Measurements from ENCODE around the gene OR1K1.
"Not testable (repeated sequence)": the region's sequence is repeated elsewhere in the genome, so short reads cannot be mapped to it uniquely, and the experiment has no call there.

Gene OR1K1, protein sequence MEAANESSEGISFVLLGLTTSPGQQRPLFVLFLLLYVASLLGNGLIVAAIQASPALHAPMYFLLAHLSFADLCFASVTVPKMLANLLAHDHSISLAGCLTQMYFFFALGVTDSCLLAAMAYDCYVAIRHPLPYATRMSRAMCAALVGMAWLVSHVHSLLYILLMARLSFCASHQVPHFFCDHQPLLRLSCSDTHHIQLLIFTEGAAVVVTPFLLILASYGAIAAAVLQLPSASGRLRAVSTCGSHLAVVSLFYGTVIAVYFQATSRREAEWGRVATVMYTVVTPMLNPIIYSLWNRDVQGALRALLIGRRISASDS

DNA sequence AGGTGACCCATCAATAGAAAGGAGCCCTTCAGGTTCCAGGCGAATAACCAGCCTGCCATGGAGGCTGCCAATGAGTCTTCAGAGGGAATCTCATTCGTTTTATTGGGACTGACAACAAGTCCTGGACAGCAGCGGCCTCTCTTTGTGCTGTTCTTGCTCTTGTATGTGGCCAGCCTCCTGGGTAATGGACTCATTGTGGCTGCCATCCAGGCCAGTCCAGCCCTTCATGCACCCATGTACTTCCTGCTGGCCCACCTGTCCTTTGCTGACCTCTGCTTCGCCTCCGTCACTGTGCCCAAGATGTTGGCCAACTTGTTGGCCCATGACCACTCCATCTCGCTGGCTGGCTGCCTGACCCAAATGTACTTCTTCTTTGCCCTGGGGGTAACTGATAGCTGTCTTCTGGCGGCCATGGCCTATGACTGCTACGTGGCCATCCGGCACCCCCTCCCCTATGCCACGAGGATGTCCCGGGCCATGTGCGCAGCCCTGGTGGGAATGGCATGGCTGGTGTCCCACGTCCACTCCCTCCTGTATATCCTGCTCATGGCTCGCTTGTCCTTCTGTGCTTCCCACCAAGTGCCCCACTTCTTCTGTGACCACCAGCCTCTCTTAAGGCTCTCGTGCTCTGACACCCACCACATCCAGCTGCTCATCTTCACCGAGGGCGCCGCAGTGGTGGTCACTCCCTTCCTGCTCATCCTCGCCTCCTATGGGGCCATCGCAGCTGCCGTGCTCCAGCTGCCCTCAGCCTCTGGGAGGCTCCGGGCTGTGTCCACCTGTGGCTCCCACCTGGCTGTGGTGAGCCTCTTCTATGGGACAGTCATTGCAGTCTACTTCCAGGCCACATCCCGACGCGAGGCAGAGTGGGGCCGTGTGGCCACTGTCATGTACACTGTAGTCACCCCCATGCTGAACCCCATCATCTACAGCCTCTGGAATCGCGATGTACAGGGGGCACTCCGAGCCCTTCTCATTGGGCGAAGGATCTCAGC lies at the start of gene OR1K1:
Gene OR1K1 (plus strand): TSS at position 58 of the 995 bp plus-strand sequence. CDS start 0 bp downstream, at position 58.
- DNase-seq (ENCODE audit: low read depth): no peak

DNA sequence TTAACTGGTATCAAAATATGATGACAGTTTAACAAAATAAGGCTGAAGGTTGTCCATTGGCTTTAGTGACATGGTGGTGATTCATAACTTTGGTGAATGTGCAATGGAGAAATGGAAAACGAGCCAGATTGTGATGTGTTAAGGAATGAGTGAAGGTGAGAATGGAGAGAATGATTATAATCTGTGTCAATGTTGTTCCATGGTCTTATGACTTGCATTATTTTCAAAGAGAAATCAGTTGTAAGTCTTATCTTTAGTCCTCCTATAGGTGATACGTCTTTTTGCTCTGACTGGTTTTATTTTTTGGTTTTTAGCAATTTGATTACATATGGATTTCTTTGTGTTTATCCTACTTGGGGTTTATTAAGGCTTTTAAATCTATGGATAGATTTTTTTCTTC lies 45.1 kb upstream of the OR1K1 start:
- no peak for DNase-seq (ENCODE audit: low read depth)

DNA sequence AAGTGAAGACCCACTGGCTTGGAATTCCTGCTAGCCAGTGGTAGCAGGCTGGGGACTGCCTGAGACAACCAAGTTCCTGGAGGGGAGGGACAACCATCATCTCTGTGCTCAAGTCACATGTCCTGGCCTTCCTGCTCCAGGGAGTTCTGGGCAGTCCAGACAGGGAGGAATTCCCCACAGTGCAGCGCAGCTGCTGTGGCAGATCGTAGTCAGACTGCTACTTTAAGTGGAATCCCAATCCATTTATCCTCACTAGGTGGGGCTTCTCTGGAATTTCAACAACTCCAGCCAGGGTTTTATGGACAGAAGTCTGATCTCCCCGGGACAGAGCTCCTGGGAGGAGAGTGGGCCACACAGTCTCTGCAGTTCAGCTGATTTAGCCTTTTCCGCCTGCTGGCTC lies 32.1 kb upstream of the OR1K1 start:
- no peak for DNase-seq (ENCODE audit: low read depth)

DNA sequence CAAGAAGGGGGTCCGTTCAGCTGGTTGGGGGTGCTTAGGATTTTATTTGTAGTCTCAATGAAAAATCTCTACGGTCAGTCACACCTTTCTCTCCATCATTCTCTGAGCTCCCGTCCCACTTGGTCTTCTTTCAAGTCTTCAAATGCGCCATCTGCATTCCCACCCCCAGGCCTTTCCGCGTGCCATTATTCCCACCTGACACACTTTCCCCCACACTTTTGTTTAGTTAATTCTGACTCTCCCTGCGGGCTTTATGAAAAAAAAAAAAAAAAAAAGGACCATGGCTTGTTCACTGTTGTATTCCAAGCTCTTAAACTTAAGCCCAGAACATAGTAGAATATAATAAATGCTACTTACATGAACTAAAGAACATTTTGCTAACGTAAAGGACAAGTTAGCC lies 22.9 kb upstream of the OR1K1 start:
- no peak for DNase-seq (ENCODE audit: low read depth)

DNA sequence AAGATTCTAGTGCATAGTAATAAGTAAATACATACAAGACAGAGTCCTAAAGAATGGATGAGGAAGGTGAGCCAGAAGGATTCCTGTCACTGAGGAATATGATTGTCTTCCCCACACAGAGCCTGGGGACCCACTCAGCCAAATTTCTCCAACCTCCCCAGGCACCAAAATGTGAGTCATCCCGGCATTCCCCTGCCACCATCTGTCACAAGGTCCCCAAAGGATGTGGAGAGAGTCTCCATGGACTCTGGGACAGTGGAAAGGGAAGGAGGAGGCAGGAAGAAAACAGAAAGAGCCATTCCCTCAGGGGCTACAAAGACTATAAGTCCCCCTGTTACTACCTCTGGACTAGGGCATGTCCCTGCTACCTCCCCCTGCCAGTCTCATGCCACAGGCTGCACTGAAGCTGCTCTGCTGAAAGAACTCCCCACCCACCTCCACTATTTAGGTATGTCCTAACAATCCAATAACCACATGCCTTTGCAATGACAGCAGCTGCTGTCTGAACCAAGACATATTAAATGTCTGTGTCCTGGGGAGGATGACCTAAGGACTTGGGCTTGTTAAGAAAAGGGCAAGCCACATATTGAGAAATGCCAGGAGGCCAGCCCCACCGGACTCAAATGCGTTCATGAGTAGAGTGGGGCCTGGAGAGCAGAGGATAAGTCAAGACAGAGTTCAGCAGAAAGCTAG lies 21.8 kb upstream of the OR1K1 start:
- DNase-seq (ENCODE audit: low read depth): no peak

DNA sequence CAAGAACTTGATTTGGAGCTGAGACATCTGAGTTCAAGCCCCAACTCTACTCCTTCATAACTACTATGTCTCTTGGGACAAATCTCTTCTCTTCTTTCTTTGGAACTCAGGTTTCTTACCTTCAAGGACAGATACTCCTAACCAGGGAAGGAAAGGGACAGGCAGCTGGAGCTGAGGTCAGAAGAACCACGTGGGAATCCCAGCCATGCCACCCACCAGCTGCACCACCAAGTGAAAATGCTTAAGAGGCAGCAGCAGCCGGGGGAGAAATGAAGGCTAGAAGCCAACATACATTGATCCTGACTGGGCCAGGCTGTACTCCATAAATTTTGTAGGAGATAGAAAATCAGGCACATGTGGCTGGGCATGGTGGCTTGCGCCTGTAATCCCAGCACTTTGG lies 20.7 kb upstream of the OR1K1 start:
- DNase-seq (ENCODE audit: low read depth): no peak

DNA sequence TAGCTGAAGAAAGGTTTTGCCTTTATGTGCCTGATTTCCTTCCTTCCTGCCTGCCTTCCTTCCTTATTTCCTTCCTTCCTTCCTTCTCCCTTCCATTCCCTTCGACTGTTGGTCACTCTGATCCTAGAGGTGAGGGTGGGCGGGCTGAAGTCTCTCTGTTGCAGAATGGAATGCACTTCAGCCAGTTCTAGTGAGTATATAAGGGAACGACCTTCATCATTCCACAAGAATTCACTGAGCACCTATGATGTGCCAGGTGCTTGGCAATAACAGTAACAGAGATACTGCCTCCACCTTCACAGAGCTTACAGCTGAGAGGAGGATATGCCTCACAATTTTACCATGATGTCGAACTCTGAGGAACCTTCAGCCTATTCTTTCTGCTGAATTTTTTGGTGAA lies 19.9 kb upstream of the OR1K1 start:
- DNase-seq (ENCODE audit: low read depth): no peak

DNA sequence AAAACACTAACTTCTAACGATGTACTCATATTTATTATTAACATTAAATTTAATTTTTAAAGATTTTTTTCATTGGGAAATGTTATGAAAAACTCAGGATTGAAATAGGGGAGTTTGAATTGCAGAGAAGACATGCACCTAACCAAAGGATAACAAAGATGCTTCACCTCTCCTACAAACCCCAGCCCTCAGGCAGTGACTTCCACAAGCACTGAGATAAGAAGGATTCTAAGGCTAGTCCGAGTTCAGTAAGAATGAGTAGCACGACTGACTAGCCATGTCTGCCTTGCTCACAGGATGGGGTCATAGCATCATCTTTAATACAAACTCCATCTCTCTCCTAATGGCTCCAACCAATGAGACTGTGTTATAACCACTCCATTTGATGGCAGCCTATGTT lies 18.3 kb upstream of the OR1K1 start:
- no peak for DNase-seq (ENCODE audit: low read depth)

DNA sequence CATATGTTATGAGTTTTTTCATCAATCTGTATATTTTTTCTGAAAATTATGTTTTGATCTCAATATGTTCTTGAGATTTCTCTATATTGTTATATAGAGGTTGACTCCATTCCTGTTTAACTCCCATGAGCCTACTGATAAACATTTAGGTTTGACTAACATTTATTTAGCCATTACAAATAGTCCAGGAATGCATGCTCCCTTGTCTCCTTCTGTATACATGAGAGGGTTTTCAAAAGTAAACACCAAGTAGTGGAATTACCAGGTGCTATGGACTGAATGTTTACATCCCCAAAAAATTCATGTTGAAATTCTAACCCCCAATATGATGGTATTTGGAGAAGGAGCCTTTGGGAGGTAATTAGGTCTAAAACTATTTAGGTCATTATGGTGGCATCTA lies 14.7 kb upstream of the OR1K1 start:
- DNase-seq (ENCODE audit: low read depth): no peak

DNA sequence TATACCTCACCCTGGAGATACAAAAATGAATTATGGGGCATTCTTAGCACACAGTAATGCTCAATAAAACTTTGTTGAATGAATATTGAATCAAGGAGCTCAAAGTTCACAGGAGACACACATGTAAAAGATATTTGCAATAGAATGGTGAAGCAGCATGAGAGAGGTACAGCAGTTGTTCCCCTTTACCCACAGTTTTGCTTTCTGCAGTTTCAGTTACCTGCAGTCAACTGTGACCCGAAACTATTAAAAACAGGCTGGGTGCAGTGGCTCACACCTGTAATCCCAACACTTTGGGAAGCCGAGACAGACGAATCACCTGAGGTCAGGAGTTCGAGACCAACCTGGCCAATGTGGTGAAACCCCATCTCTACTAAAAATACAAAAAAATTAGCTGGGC lies 13.6 kb upstream of the OR1K1 start:
- DNase-seq (ENCODE audit: low read depth): no peak

DNA sequence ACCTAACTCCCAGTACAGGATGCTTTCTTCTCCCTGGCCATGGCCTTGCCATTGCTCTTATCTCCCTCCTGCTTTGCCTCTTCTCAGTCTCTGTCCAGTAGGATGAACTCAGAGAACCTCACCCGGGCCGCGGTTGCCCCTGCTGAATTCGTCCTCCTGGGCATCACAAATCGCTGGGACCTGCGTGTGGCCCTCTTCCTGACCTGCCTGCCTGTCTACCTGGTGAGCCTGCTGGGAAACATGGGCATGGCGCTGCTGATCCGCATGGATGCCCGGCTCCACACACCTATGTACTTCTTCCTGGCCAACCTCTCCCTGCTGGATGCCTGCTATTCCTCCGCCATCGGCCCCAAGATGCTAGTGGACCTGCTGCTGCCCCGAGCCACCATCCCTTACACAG lies 11.1 kb upstream of the OR1K1 start, which contains the start of gene OR5C1:
Gene OR5C1 (plus strand): TSS at position 103 of the 400 bp plus-strand sequence. CDS start 0 bp downstream, at position 103.
- DNase-seq (ENCODE audit: low read depth): no peak

DNA sequence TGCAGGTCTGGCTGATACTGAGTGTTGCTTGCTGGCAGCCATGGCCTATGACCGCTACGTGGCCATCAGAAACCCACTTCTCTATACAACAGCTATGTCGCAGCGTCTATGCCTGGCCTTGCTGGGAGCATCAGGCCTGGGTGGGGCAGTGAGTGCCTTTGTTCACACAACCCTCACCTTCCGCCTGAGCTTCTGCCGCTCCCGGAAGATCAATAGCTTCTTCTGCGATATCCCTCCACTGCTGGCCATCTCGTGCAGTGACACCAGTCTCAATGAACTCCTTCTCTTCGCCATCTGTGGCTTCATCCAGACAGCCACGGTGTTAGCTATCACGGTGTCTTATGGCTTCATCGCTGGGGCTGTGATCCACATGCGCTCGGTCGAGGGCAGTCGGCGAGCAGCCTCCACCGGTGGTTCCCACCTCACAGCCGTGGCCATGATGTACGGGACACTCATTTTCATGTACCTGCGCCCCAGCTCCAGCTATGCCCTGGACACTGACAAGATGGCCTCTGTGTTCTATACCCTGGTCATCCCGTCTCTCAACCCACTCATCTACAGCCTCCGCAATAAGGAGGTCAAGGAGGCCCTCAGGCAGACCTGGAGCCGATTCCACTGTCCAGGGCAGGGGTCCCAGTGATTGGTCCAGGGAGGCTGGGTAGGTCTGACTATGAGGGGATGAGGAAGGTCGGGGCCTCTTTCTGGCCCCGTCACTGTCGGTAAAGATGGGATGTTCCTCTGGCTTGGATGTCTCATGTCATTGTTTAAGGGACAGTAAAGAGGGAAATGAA lies 10.5 kb upstream of the OR1K1 start:
- no peak for DNase-seq (ENCODE audit: low read depth)

DNA sequence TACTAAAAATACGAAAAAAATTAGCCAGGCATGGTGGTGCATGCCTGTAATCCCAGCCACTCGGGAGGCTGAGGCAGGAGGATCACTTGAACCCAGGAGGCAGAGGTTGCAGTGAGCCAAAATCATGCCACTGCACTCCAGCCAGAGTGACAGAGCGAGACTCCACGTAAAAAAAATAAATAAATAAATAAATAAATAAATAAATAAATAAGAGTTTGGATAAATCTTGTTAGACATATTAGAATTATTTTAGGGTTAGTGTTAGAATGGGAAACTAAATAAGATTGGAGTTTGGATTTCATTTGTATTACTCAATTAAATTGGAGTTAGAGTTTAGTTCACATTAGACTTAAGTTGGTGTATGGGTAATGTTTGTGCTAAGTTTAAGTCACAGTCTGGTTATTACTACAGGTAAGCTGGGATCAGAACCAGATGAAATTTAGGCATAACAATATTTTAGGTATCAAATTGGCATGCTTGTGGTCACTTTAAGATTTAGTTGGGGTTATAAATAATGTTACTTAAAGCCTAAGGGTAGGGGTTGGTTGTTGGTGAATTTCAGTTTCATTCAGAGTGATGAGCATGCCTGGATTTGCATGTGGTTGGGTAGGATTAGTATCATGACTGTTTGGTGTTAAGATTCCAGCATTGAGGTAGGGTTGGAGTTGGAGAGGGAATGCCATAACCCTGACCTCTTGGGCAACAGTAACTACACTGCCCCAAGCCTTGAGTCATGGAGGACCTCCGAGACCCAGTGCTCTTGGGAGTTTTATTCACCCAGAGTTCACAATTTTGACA lies 7.9 kb upstream of the OR1K1 start:
- no peak for DNase-seq (ENCODE audit: low read depth)

DNA sequence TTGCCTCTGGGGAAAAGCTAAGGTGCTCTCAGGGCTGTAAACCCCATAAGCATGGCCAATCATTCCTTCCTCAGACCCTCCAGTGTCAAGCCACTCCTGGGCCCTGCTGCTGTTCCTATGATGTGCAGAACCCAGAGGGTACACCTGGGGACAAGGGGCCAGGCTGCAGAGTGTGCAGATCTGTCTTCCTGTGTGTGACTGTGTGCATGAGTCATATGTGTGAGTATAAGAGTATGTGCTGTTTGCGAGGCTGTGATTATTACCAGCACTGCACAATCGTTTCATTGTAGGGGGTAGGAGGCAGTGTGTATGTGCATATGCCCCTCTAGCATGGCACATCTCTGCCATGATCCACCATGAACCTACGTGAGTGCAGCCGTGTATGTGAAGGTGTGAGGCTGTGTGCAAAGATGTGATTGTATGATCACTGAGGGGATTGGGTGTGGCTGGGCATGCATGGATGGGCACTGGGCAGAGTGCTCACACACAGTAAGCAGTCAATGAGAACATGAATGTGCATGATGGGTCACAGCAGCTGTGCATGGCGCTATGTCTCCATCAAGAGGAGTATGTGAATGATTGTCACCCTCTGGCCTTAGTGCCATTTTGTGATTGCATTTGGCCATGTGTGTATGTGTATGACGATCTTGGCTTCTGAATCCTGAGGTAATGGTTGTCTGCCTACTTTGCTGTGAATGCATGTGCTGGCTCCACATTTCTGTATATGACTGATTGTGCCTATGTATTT lies 2.4 kb upstream of the OR1K1 start:
- no peak for DNase-seq (ENCODE audit: low read depth)

DNA sequence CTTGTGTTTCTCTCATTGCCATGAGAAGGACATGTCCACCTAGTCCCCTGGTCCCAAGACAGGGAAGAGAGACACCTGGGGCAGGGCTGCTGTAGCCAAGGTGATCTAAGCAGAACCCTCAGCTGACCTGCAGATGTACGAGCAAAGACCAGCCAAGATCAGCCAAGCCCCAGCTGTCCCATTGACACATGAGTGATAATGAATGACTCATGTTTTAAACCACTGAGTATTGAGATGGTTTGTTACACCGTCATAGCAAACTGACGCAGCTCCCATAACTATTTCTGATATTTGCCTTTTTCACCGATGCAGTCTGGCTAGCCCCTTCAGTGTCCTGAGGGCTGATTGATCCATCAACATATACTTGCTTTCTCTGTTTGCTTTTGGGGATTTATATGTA lies 6.7 kb downstream of the OR1K1 start:
- no peak for DNase-seq (ENCODE audit: low read depth)

DNA sequence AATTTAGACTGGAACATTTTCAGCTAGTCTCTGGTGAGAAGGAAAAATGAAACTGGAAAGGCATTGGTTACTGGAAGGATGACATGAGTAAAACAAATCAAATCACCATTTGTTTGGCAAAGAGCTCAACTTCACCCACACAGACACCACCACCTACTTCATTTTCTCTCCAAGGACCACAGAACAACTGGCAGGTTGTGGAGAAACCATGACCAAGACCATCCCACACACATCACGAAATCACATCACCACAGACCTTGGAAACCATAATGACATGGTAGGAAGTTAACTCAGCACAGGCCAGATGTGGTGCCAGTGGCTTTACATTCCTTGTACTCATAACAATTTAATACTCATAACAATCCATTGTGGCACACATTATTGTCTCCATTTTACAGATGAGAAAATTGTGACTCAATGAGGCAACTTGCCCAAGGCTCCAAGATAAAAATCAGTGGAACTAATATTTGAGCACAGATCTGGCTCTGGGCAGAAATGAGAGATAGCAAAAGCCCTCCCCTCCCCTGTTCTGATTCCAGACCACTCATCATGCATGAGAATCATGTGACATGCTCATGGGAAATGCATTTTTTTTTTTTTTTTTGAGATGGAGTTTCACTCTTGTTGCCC lies 7.5 kb downstream of the OR1K1 start:
- DNase-seq (ENCODE audit: low read depth): no peak

DNA sequence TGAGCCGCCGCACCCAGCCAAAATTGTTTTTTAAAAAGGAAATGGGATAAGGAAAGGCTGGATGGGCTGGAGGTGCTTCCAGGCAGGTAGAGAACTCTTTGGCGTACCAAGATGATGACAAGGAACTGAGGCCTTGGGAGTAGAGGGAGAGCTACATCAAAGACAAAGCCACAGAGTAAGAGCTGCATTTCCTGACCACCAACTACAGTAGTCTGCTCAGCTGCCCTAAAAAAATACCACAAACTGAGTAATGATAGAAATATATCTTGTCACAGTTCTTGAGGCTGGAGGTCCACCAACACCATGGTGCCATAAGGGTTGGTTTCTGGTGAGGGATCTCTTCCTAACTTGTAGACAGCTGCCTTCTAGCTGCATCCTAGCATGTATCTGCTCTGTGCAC lies 8.2 kb downstream of the OR1K1 start:
- no peak for DNase-seq (ENCODE audit: low read depth)

DNA sequence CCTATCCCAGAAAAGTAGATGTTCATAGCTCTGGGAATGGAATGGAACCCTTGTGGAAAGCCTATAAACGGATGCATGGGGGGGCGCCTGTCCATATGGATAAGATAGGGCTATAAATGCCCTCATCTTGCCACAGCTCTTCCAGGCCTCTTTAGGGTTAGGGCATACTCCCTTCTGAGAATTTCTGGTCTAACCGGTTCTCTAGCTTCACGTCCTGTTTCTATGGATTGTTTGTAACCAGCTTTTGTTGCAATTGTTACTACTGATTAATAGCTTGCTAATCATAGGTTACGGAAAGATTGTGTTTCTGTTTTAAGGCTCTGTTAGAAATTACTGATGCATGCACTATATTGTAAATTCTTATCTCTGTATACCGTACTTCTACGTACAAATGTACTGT lies 9.3 kb downstream of the OR1K1 start:
- DNase-seq (ENCODE audit: low read depth): not testable (repeated sequence)

DNA sequence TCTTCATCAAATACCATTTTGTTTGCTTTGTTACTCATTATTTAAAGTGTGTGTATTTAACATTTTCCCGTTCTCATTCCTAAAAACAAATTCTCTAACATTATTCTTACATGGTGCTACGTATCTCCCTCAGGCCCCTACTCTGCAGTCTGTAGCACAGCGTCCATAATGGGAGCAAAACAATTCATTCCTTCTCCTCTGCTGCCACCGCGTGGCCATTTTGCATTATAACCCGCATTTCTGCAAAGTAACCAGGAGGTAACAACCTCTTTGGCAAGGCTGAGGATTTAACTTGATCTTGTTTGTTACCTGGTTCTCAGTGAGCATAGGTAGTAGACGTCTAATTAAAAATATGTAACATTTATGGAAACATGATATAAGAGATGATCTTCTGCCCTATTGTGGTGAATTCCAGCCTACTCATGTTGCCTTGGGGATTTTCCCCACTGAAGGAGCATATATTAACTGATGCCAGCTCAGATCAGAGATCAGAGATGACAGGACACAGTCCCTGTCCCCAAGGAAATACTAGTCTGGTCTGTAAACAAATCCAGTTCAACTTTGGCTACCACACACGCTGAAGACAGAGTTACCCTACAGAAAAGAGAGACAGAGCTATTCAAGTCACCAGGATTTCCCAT lies 10.5 kb downstream of the OR1K1 start:
- peak; percentile 61 for DNase-seq (ENCODE audit: low read depth)

Data from stimulated activated CD4-positive, alpha-beta T cell treated with anti-CD3 and anti-CD28 coated beads, Interleukin-2, amount 100 ng/mL, for 4 hours (primary cell).